ENCODE results near the gene DPH1.

The DPH1 gene

GRCh38 chr17:2043785-2044184 lies 13.8 kb downstream of the DPH1 start:
- no peak for DNase-seq (ENCODE audit: low read depth)
- H3K4me3 ChIP-seq (replicated peaks; ENCODE audit: low read depth, low read length), result no peak overlapping the region
- TF ChIP-seq CTCF (IDR thresholded peaks at IDR 0.05; ENCODE audit: low read length, missing control alignments), result no peak

- H3K4me3 ChIP-seq (replicated peaks; ENCODE audit: low read depth, low read length), result no peak overlapping the region
- DNase-seq (ENCODE audit: low read depth), result no peak
- no peak for TF ChIP-seq CTCF (IDR thresholded peaks at IDR 0.05; ENCODE audit: low read length, missing control alignments)
Measured at GRCh38 chr17:2044263-2044894, 14.4 kb downstream of the DPH1 start.

GRCh38 chr17:2047590-2047989 lies 17.6 kb downstream of the DPH1 start:
- H3K4me3 ChIP-seq (replicated peaks; ENCODE audit: low read depth, low read length), result no peak overlapping the region
- no peak for DNase-seq (ENCODE audit: low read depth)
- no peak for TF ChIP-seq CTCF (IDR thresholded peaks at IDR 0.05; ENCODE audit: low read length, missing control alignments)

- DNase-seq (ENCODE audit: low read depth), result no peak
- peak overlapping the region; percentile 68 for H3K4me3 ChIP-seq (replicated peaks; ENCODE audit: low read depth, low read length)
- TF ChIP-seq CTCF (IDR thresholded peaks at IDR 0.05; ENCODE audit: low read length, missing control alignments), result no peak
Measured at GRCh38 chr17:2048805-2049204, 18.9 kb downstream of the DPH1 start.

- DNase-seq (ENCODE audit: low read depth), result peak; percentile 86
- TF ChIP-seq CTCF (IDR thresholded peaks at IDR 0.05; ENCODE audit: low read length, missing control alignments), result no peak
- H3K4me3 ChIP-seq (replicated peaks; ENCODE audit: low read depth, low read length), result peak overlapping the region; percentile 68
Measured at GRCh38 chr17:2049333-2050299, 19.7 kb downstream of the DPH1 start.

- no peak for TF ChIP-seq CTCF (IDR thresholded peaks at IDR 0.05; ENCODE audit: low read length, missing control alignments)
- peak; percentile 73 for DNase-seq (ENCODE audit: low read depth)
- H3K4me3 ChIP-seq (replicated peaks; ENCODE audit: low read depth, low read length), result peak overlapping the region; percentile 36
Measured at GRCh38 chr17:2050300-2051060, 20.5 kb downstream of the DPH1 start.

All from fibroblast of pulmonary artery (primary cell).